ENCODE data around the gene DIP2B.

DIP2B gene

DNA sequence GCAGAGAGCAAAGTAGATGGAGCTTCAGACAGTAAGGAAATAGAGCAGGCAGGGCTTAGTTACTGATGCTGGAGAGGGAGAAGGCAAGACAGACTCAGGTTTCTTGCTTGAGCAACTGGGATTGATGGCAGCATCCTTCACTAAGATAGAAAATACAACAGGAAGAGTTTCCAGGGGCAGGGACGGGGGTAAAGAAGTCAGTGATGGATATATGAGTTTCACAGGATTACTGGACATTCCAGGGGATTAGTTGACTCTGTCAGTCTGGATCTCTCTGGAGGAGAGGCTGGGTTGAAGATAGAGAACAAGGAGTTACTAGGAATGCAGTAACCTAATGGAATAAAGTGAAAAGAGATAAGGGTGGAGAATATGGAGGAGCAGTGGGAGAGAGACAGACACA is 184.7 kb downstream of the DIP2B start:
- Histone ChIP-seq H3K4me3 (no peak overlapping the region), H3K9me3 (ENCODE audit: low read depth, low read length) (no peaks in the 10 kb centered on the region), H3K9ac (ENCODE audit: insufficient read length) (no peak overlapping the region), H3K36me3 (ENCODE audit: insufficient read depth, low read length) (0 out of 2 replicates have a peak, but pooled peaks cover 3% of the 10 kb centered on the region), H3K27ac (no peak overlapping the region)
- TF ChIP-seq FOXP2 (optimal IDR thresholded peaks at IDR 0.05; ENCODE audit: control extremely low read depth, extremely low read length, insufficient read depth) (no peak), EZH2 (IDR thresholded peaks at IDR 0.05) (no peak), POLR2AphosphoS5 (IDR thresholded peaks at IDR 0.05; ENCODE audit: borderline replicate concordance, low read depth, low read length) (no peak)
- no peak for DNase-seq (ENCODE audit: low read depth, low spot score)

- H3K9ac ChIP-seq (ENCODE audit: insufficient read length): no peak overlapping the region
- peaks cover 6% of the 10 kb centered on the region; the same call in 1 of the 2 replicates for H3K36me3 ChIP-seq (ENCODE audit: insufficient read depth, low read length)
- H3K27ac ChIP-seq: no peak overlapping the region
- DNase-seq (ENCODE audit: low read depth, low spot score): no peak
- H3K4me3 ChIP-seq: no peak overlapping the region
- H3K9me3 ChIP-seq (ENCODE audit: low read depth, low read length): no peaks in the 10 kb centered on the region
- no peak for TF ChIP-seq POLR2AphosphoS5 (IDR thresholded peaks at IDR 0.05; ENCODE audit: borderline replicate concordance, low read depth, low read length)
- TF ChIP-seq FOXP2 (optimal IDR thresholded peaks at IDR 0.05; ENCODE audit: control extremely low read depth, extremely low read length, insufficient read depth): no peak
- no peak for TF ChIP-seq EZH2 (IDR thresholded peaks at IDR 0.05)
Measured at GRCh38 chr12:50690925-50691324, 186.1 kb downstream of the DIP2B start.

GRCh38 chr12:50695961-50696360 is 191.2 kb downstream of the DIP2B start:
- Histone ChIP-seq H3K9me3 (ENCODE audit: low read depth, low read length) (no peaks in the 10 kb centered on the region), H3K36me3 (ENCODE audit: insufficient read depth, low read length) (peaks cover 14% of the 10 kb centered on the region), H3K4me3 (no peak overlapping the region), H3K9ac (ENCODE audit: insufficient read length) (no peak overlapping the region), H3K27ac (no peak overlapping the region)
- DNase-seq (ENCODE audit: low read depth, low spot score): no peak
- TF ChIP-seq FOXP2 (optimal IDR thresholded peaks at IDR 0.05; ENCODE audit: control extremely low read depth, extremely low read length, insufficient read depth) (no peak), POLR2AphosphoS5 (IDR thresholded peaks at IDR 0.05; ENCODE audit: borderline replicate concordance, low read depth, low read length) (no peak), EZH2 (IDR thresholded peaks at IDR 0.05) (no peak)

- H3K36me3 ChIP-seq (ENCODE audit: insufficient read depth, low read length): peaks cover 14% of the 10 kb centered on the region
- TF ChIP-seq FOXP2 (optimal IDR thresholded peaks at IDR 0.05; ENCODE audit: control extremely low read depth, extremely low read length, insufficient read depth): no peak
- no peak for TF ChIP-seq EZH2 (IDR thresholded peaks at IDR 0.05)
- no peak for TF ChIP-seq POLR2AphosphoS5 (IDR thresholded peaks at IDR 0.05; ENCODE audit: borderline replicate concordance, low read depth, low read length)
Measured at GRCh38 chr12:50696931-50697330, 192.1 kb downstream of the DIP2B start.

DNA sequence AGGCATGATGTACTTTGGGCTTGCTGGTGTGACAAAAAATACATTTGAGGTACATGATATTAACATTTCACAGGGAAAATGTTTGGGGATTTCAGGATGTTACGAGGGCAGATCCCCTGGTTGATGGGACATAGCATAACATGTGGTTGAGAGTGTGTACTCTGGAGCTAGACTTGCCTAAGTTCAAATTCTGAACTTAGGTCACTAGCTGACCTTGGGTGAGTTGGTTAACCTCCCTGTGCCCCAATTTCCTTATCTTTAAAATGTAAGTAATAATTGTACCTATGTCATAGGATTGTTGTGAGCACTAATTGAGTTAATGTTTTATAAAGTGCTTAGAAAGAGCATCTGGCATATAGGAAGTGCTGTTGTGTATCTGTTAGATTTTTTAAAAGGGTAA is 194.4 kb downstream of the DIP2B start:
- Histone ChIP-seq H3K36me3 (ENCODE audit: insufficient read depth, low read length) (peaks cover 14% of the 10 kb centered on the region), H3K4me3 (no peak overlapping the region), H3K27ac (no peak overlapping the region), H3K9ac (ENCODE audit: insufficient read length) (no peak overlapping the region), H3K9me3 (ENCODE audit: low read depth, low read length) (no peaks in the 10 kb centered on the region)
- TF ChIP-seq FOXP2 (optimal IDR thresholded peaks at IDR 0.05; ENCODE audit: control extremely low read depth, extremely low read length, insufficient read depth) (no peak), POLR2AphosphoS5 (IDR thresholded peaks at IDR 0.05; ENCODE audit: borderline replicate concordance, low read depth, low read length) (no peak), EZH2 (IDR thresholded peaks at IDR 0.05) (no peak)
- no peak for DNase-seq (ENCODE audit: low read depth, low spot score)

More at GRCh38 chr12:50696931-50697330, 192.1 kb downstream of the DIP2B start:
- no peak for DNase-seq (ENCODE audit: low read depth, low spot score)
- Histone ChIP-seq H3K9ac (ENCODE audit: insufficient read length) (no peak overlapping the region), H3K27ac (no peak overlapping the region), H3K4me3 (no peak overlapping the region), H3K9me3 (ENCODE audit: low read depth, low read length) (no peaks in the 10 kb centered on the region)

DNA sequence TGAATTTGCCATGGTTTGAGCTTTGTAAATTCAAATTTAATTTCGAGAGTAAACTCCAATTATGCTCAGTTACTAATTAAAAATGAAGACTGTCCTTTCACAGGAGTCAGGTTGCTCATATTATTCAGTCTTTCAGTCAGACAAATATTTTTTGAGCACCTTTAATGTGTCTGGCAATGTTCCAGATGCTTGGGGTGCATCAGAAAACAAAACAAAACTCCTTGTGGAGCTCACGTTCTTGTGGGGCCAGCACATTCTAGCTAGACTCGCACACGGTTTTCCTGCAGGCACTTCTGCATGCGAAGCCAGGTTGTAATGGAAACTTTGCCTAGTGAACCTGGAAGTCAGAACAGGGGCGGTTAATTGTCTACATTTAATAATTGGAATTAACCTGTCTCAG is 195.2 kb downstream of the DIP2B start:
- no peak for TF ChIP-seq POLR2AphosphoS5 (IDR thresholded peaks at IDR 0.05; ENCODE audit: borderline replicate concordance, low read depth, low read length)
- TF ChIP-seq EZH2 (IDR thresholded peaks at IDR 0.05): no peak
- no peak for TF ChIP-seq FOXP2 (optimal IDR thresholded peaks at IDR 0.05; ENCODE audit: control extremely low read depth, extremely low read length, insufficient read depth)
- H3K4me3 ChIP-seq: no peak overlapping the region
- no peaks in the 10 kb centered on the region for H3K9me3 ChIP-seq (ENCODE audit: low read depth, low read length)
- no peak overlapping the region for H3K27ac ChIP-seq
- H3K9ac ChIP-seq (ENCODE audit: insufficient read length): no peak overlapping the region
- DNase-seq (ENCODE audit: low read depth, low spot score): no peak
- H3K36me3 ChIP-seq (ENCODE audit: insufficient read depth, low read length): peaks cover 20% of the 10 kb centered on the region

GRCh38 chr12:50706606-50707005 is 201.8 kb downstream of the DIP2B start:
- DNase-seq (ENCODE audit: low read depth, low spot score): no peak
- no peak overlapping the region for H3K4me3 ChIP-seq
- H3K9ac ChIP-seq (ENCODE audit: insufficient read length): no peak overlapping the region
- no peak for TF ChIP-seq EZH2 (IDR thresholded peaks at IDR 0.05)
- no peak for TF ChIP-seq POLR2AphosphoS5 (IDR thresholded peaks at IDR 0.05; ENCODE audit: borderline replicate concordance, low read depth, low read length)
- no peak for TF ChIP-seq FOXP2 (optimal IDR thresholded peaks at IDR 0.05; ENCODE audit: control extremely low read depth, extremely low read length, insufficient read depth)
- H3K9me3 ChIP-seq (ENCODE audit: low read depth, low read length): no peaks in the 10 kb centered on the region
- H3K27ac ChIP-seq: peak overlapping the region; percentile 83
- H3K36me3 ChIP-seq (ENCODE audit: insufficient read depth, low read length): peaks cover 13% of the 10 kb centered on the region

DNA sequence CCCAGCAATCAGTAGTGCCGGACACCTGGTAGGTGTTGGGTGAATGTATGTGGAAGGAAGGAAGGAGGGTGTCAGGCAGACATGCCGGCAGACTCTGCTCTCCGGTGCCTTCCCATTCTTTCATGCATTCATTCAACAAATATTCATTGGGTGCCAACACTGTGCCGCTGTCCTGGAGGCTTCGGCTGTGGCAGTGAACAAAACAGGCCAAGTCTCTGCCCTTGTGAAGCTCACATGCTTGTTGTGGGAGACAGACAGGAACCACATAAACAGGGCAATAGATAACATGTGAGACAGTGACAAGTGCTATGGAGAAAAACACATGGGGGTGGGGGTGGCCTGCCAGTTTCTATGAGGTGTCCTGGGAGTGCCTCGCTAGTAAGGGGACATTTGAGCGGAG is 202.6 kb downstream of the DIP2B start:
- no peak for DNase-seq (ENCODE audit: low read depth, low spot score)
- Histone ChIP-seq H3K27ac (peak overlapping the region; percentile 83), H3K9ac (ENCODE audit: insufficient read length) (no peak overlapping the region), H3K9me3 (ENCODE audit: low read depth, low read length) (no peaks in the 10 kb centered on the region), H3K36me3 (ENCODE audit: insufficient read depth, low read length) (peaks cover 13% of the 10 kb centered on the region), H3K4me3 (no peak overlapping the region)
- TF ChIP-seq POLR2AphosphoS5 (IDR thresholded peaks at IDR 0.05; ENCODE audit: borderline replicate concordance, low read depth, low read length) (no peak), FOXP2 (optimal IDR thresholded peaks at IDR 0.05; ENCODE audit: control extremely low read depth, extremely low read length, insufficient read depth) (no peak), EZH2 (IDR thresholded peaks at IDR 0.05) (no peak)

GRCh38 chr12:50708631-50709030 is 203.8 kb downstream of the DIP2B start:
- Histone ChIP-seq H3K36me3 (ENCODE audit: insufficient read depth, low read length) (peaks cover 13% of the 10 kb centered on the region), H3K4me3 (no peak overlapping the region), H3K27ac (peak overlapping the region; percentile 74; the same call in 1 of the 2 replicates), H3K9me3 (ENCODE audit: low read depth, low read length) (no peaks in the 10 kb centered on the region), H3K9ac (ENCODE audit: insufficient read length) (no peak overlapping the region)
- TF ChIP-seq POLR2AphosphoS5 (IDR thresholded peaks at IDR 0.05; ENCODE audit: borderline replicate concordance, low read depth, low read length) (no peak), EZH2 (IDR thresholded peaks at IDR 0.05) (no peak), FOXP2 (optimal IDR thresholded peaks at IDR 0.05; ENCODE audit: control extremely low read depth, extremely low read length, insufficient read depth) (no peak)
- DNase-seq (ENCODE audit: low read depth, low spot score): no peak
